Activated CD4-positive, CD25-positive, alpha-beta regulatory T cell treated with anti-CD3 and anti-CD28 coated beads, Interleukin-2, amount 50 U/mL, for 24 hours (primary cell): Measurements from ENCODE around the gene RNASEH2B.

Experiments
- ATAC-seq, 2 donors: fragments of 150-1000 bp; cut with Tn5 transposase; one replicate each; pipeline ENCODE4 v1.10.0; 2021; ENCODE audit warnings: mild to moderate bottlenecking in 1 of 2, moderate library complexity in 1 of 2

The RNASEH2B gene

DNA sequence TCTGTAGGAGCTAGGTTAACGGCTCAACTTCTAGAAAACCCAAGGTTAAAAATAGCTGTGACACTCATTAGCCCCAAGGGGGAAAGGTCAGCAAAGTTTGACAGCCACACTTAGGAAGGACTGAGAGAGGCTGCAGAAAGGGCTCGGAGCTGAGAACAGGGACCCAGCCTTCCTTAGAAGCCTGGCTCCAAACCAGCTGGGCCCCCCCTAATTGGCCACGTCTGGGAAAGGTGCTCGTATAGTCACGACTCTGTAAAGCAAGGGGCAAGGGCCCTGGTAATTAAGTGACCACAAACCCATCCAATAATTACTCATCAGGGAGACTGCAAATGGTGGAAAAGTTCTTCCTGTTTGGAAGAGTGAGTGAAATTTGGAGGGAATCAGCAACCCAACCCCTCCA is 90.5 kb downstream of the RNASEH2B start:
- no peak for ATAC-seq

DNA sequence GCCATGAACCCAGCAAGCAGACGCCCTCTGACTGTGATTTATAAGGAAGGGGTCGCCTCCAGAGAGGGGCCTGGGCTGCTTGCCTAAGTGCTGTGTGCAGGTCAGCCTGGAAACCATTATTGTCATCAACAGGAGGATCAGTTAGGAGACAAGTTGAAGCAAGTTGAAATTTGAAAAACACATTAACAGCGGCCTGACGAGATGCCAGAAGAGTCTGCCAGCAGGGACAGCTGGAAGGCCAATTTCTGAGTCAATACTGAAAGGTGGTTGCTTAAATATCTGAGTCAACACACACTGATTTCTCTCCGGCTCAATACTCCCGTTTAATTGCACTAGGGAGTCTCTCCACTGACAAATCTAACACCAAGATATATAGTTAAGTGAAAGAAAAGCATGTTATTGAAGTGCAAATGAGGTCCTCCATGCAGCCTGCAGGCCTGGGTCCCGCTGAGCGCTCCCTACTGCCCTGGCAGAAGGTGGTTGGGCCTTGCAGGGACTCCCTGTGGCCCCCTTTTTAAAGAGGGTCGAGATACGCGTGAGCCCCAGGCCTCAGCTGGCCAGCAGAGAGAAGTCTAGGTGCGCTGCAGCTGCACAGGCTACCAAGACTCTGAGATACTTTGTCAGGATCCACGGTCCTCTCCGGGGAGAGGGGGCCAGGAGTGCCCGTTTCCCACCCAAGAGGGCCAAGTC is 91.1 kb downstream of the RNASEH2B start:
- ATAC-seq = no peak

DNA sequence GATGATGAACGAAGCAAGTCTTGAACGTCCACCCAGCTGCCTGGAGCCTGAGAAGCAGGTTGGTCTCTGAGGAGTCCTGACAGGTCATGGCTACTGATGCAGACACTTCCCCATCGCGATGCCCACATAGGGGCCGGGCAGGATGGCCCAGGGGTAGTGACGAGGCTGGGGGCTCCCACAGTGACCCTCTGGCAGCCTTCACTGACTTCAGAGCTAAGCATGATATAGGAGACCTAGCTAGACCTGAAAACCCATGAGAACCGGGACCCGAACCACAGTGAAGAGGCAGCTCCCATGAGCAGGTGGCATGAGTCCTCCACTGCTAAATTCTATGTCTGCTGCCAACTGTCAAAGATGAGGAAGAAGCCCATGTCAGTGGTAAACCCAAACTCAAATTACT is 91.7 kb downstream of the RNASEH2B start:
- no peak for ATAC-seq

DNA sequence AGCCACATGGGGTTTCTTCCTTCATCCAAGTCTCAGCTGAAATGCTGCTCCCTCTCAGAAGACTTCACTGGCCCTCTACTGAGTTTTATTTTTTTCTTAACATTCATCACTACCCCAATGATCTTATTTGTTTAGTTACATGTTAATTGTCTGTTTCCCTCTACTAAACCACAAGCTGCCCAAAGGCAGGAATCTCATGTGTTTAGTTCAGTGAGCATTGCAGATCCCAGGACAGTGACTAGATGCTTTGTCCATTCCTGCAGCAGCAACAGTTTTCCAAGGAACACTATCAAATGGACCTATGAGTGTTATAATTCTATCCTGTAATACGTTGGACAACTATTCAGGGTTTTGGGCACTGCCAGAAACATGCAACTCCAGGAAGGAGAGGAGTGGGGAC is 93.1 kb downstream of the RNASEH2B start:
- ATAC-seq = no peak

DNA sequence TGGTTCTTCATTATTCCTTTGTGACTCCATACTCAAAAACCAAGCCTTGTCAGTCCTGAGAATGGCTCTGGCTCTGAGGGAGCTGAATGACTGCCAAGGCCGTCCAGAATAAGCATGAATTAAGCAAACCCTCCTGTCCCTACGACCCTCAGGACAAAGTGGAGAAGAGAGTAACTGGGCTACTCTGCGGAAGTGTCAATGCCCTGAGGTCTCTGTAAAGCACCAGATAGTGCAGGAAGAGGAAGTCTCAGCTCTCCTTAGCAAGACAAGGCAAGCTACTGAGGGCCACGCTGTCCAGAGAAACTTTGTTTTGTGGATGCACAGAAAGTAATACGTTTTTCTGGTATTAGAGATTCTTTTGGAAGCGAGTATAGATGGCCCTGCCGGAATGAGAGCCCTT is 94.1 kb downstream of the RNASEH2B start:
- ATAC-seq = no peak

DNA sequence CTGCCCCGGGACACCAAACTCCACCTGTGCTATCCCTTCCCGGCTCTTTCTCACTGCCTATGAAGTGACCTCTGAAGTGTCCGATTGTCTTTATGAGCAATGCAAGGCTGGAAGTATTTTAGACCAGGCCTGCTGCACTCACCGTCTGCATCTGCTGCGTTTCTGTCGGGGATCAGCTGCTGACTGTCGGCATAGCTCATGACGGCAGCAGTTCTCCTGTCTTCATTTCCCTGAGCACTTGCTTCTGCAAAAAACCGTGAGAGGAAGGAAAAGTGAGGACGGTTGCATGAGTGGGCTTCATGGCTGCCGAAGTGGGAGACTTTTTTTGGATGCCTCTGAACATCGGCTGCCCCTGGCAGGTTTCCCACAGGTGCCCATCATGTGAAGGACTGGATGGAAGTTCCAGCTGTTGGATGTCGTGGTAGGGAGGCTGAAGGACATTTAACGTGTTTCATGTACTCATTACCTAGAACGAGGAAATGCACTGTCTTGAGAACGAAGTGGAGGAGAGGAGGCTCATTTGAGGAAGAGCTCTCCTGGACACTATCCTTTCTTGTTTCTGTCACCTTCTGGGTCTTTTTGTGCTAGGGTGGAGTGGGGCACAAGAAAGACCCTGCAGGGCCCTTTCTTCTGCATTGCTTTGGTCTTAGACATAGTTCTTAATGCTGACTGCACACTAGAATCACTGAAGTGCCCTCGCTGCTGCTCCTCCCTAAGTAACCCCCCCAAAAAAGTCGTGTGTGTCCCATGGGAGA is 94.7 kb downstream of the RNASEH2B start:
- no peak for ATAC-seq

DNA sequence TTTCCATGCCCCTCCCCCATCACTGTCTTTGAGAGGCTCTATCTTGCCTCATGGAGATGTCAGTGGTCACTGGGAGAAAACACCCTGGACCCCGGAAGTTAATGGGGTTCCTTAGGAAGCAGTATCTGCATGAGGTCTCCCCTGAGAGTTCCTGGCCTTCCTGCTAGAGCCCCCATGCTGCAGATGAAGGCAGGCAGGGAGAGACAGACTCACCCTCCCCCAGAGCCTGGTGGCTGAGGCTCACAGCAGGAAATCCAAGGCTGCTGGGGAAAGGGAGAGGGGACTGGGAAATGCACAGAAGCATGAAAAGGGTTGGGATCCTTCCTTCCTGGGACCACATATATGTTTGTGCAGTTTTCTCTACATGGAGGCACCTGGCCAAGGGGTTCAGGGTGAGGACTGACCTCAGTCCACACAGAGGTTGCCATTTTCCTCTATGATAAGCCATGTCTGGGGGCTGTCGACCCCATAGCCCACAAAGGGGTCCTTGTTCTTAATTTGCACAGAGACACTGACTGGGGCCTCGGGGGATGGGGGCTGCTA is 95.4 kb downstream of the RNASEH2B start:
- ATAC-seq = no peak

DNA sequence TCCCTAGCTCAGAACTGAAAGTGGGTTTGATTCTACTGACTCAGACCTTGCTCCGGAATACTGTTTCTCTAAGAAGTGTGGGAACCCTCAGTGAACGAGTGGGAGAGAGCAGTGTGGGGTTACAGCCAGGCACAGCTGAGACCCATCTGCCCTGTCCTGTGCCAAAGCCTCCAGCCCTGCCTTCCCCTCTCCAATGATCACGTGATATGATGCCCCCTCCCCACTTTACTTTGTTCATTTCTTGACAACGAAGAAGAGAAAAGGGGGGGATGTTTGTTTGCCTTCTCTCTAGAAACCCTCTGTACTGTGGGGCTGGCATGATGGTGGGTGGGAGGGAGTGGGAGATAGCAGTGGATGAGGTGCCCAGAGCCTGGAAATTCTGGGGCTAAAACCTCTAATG is 96.0 kb downstream of the RNASEH2B start:
- no peak for ATAC-seq
